Measurements from ENCODE around the gene CACNA1S. TPM values are rescaled to one million over a fixed set of nuclear protein-coding genes. Genes with fewer than 3 reads are reported as not detected.

CACNA1S gene
- total and polyA plus RNA-seq, 10 donors, result 0.04 to 0.17 (median 0.09) TPM; not detected in 7

DNA sequence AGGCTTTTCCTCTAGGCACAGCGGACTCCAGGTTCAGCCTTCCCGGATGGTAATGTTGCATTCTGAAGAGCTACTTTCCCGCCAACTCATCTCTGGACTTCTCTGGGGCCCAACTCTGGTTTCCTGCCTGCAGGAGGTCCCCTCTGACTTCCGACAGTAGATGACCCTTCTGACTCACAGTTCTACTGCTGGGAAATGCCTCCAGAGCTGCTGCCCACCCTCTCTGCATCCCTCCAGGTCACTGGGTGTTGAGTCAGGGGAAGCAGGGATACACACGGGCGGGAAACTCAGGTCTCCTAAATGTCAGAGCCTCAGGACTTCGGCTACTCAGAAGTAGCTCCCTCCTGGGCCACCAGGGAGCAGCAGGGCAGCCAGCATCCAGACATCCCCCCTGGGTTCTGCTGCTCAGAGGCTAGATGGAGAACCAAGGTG lies 86.6 kb downstream of the CACNA1S start:
- 49 to 66% (median 53%) methylated on average over 7 of the region's 7 CpGs for WGBS, 5 donors
- no peak overlapping the region for H3K4me3 ChIP-seq
- no peaks in the 10 kb centered on the region for H3K9me3 ChIP-seq
- no peaks in the 10 kb centered on the region for H3K27me3 ChIP-seq (replicated peaks in 1 of 7)
- no peaks in the 10 kb centered on the region for H3K36me3 ChIP-seq
- DNase-seq, result no peak
- TF ChIP-seq, protein P1, sequence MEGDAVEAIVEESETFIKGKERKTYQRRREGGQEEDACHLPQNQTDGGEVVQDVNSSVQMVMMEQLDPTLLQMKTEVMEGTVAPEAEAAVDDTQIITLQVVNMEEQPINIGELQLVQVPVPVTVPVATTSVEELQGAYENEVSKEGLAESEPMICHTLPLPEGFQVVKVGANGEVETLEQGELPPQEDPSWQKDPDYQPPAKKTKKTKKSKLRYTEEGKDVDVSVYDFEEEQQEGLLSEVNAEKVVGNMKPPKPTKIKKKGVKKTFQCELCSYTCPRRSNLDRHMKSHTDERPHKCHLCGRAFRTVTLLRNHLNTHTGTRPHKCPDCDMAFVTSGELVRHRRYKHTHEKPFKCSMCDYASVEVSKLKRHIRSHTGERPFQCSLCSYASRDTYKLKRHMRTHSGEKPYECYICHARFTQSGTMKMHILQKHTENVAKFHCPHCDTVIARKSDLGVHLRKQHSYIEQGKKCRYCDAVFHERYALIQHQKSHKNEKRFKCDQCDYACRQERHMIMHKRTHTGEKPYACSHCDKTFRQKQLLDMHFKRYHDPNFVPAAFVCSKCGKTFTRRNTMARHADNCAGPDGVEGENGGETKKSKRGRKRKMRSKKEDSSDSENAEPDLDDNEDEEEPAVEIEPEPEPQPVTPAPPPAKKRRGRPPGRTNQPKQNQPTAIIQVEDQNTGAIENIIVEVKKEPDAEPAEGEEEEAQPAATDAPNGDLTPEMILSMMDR (IDR thresholded peaks at IDR 0.05 in 8 of 11, conservative IDR thresholded peaks at IDR 0.05 in 3 of 11), result peak in 4 of 11 experiments; percentile 11 to 41 (median 20)
- no peak for TF ChIP-seq POLR2A (IDR thresholded peaks at IDR 0.05)
- H3K4me1 ChIP-seq, result peaks cover 39 to 86% (median 78%) of the 10 kb centered on the region in 6 donors
- intact Hi-C loops (cut with DNase I; ENCODE audit: low total_unique reads), result no loop called here
- H3K27ac ChIP-seq, result peak overlapping the region in 5 of 8 donors; percentile 32 to 76 (median 68)

DNA sequence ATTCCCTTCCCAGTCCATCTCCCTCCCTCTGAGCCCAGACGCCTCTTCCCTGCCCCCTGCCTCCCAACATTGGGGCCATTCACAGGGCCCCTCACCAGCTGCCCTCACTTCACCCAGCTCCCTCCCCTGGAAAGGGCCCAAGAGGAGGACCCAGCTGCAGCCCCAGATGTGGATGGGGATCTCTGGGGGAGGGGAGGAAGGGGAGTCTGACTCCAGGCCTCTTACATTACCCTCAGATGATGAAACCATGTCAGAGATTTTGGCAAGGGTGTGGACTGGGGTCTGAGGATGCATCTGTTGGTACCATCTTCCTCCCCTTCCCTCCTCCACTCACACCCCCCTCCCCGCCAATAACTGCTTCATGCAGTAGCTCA lies 87.6 kb downstream of the CACNA1S start:
- H3K27ac ChIP-seq, result peak overlapping the region in 3 of 8 donors; percentile 95 to 96 (median 95)
- TF ChIP-seq POLR2AphosphoS5 (IDR thresholded peaks at IDR 0.05), result no peak
- no peak for TF ChIP-seq POLR2A (IDR thresholded peaks at IDR 0.05)
- TF ChIP-seq, protein P1 (IDR thresholded peaks at IDR 0.05 in 8 of 11, conservative IDR thresholded peaks at IDR 0.05 in 3 of 11), result no peak
- WGBS, 5 donors, result 68 to 82% (median 79%) methylated on average over 2 of the region's 2 CpGs
- no peaks in the 10 kb centered on the region for H3K27me3 ChIP-seq (replicated peaks in 1 of 7)
- DNase-seq, result no peak
- intact Hi-C loops (cut with DNase I; ENCODE audit: low total_unique reads), result no loop called here
- H3K4me3 ChIP-seq, result no peak overlapping the region
- H3K4me1 ChIP-seq, result peaks cover 48 to 95% (median 88%) of the 10 kb centered on the region in 6 donors
- no peaks in the 10 kb centered on the region for H3K9me3 ChIP-seq
- no peaks in the 10 kb centered on the region for H3K36me3 ChIP-seq

DNA sequence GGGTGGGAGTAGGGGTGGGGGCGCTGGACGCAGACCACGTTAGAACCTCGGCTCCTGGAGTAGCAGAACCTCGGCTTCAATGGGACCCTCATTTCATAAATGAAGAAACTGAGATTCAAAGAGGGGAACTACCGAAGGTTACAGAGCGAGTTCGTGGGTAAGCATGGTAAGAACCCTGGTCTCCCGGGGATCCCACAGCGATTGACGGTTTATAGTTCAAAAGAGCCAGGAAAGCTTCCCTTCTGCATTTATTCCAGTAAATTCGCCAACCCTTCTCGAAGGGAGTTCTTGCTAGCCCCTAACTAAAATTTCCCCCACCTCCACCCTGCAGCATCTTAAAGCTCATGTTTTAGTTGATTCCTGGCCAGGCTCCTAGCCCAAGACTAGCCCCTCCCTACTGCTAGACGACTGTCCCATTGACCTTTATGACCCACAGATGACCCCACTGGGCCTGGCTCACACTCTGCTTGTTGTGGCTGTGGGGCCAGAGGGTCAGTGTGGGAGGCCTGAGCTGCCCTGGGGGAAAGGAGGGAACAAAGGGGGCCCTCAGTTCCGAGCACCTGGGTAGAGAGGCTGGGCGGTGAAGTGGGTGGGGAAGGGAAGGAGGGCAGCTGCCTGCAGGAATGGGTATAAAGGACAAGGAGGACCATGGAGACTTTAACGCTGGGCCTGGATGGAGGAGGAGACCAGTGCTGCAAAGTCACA lies 88.2 kb downstream of the CACNA1S start:
- H3K36me3 ChIP-seq, result no peaks in the 10 kb centered on the region
- peak; percentile 85 for DNase-seq
- H3K9me3 ChIP-seq, result no peaks in the 10 kb centered on the region
- no peaks in the 10 kb centered on the region for H3K27me3 ChIP-seq (replicated peaks in 1 of 7)
- TF ChIP-seq, protein P1 (IDR thresholded peaks at IDR 0.05 in 8 of 11, conservative IDR thresholded peaks at IDR 0.05 in 3 of 11), result no peak
- TF ChIP-seq POLR2AphosphoS5 (IDR thresholded peaks at IDR 0.05) (no peak), POLR2A (IDR thresholded peaks at IDR 0.05) (no peak)
- peak overlapping the region in 4 of 8 donors; percentile 29 to 96 (median 95) for H3K27ac ChIP-seq
- intact Hi-C loops (cut with DNase I; ENCODE audit: low total_unique reads), result no loop called here
- peaks cover 53 to 96% (median 92%) of the 10 kb centered on the region in 6 donors for H3K4me1 ChIP-seq
- H3K4me3 ChIP-seq, result peak overlapping the region in 4 of 8 donors; percentile 64 to 79 (median 66)
- 33 to 35% (median 35%) methylated on average over 17 of the region's 17 CpGs for whole genome bisulfite sequencing, 5 donors

DNA sequence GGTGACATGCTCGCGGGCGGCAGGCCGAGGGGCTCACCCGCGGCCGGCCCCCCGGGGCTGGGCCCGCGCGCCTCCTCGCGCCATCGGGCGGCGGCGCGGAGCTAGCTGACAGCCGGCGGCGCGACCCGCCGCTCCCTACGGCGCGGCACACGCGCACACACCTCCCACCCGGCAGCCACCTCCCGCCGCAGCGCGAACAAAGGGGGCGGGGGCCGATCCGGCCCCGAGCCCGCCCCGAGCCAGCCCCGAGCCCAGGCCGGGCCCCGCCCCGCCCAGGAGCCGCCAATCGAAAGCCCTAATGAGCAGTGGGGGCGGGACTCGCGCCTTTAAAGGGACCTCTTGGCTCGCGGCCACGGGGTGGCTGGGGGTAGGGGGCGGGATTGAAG lies 88.7 kb downstream of the CACNA1S start, which contains the start of gene KIF21B:
Gene KIF21B (minus strand): TSS at position 198 of the 386 bp plus-strand sequence. CDS start 331 bp downstream, outside the sequence.
- no peaks in the 10 kb centered on the region for H3K9me3 ChIP-seq
- peak within 1 kb of the TSS; percentile 81 to 96 (median 94) for H3K27ac ChIP-seq
- 0 to 1% (median 0%) methylated on average over 3 to 53 of the region's 53 CpGs for WGBS, 5 donors
- TF ChIP-seq, protein P1 (IDR thresholded peaks at IDR 0.05 in 8 of 11, conservative IDR thresholded peaks at IDR 0.05 in 3 of 11), result no peak
- TF ChIP-seq POLR2AphosphoS5 (IDR thresholded peaks at IDR 0.05), result peak; percentile 83 to 85 (median 83)
- TF ChIP-seq POLR2A (IDR thresholded peaks at IDR 0.05), result peak in 1 of 3 donors; percentile 38
- peak within 1 kb of the TSS; percentile 48 to 79 (median 66) for H3K4me3 ChIP-seq
- intact Hi-C loops (cut with DNase I; ENCODE audit: low total_unique reads), result no loop called here
- no peaks in the 10 kb centered on the region for H3K27me3 ChIP-seq (replicated peaks in 1 of 7)
- peaks cover 56 to 96% (median 92%) of the 10 kb centered on the region in 6 donors for H3K4me1 ChIP-seq
- DNase-seq, result peak; percentile 98
- no peaks in the 10 kb centered on the region for H3K36me3 ChIP-seq
